Heart left ventricle (tissue), 16 donors: ENCODE data around the gene SPATS2L. TPM values are rescaled to one million over a fixed set of nuclear protein-coding genes. Genes with fewer than 3 reads are reported as not detected.

Source experiments
- ATAC-seq, 4 donors: fragments of 200-7000 bp; cut with Tn5 transposase; one replicate each; pipeline ENCODE4 v1.9.1; 2020 to 2022; ENCODE audit warnings: moderate library complexity in 4 of 4, mild to moderate bottlenecking in 3 of 4, moderate number of reproducible peaks in 1 of 4
- DNase-seq, 5 donors: peaks; one replicate each; pipeline ENCODE4 v3.0.0-alpha.2; 2020
- H3K27ac ChIP-seq, 12 donors: fragments of 200-600 bp; sonication (generic) in 4 of 12; one replicate each; pipeline versions ENCODE4 v1.5.0 to v1.8.0; 2016 to 2022; ENCODE audit warnings: mild to moderate bottlenecking in 2 of 12
- H3K27me3 ChIP-seq, 9 donors: fragments of 200-600 bp; sonication (generic) in 2 of 9; one replicate each; pipeline versions ENCODE4 v1.5.1 to v1.8.0; 2016 to 2022; ENCODE audit warnings: mild to moderate bottlenecking in 3 of 9
- H3K36me3 ChIP-seq, 9 donors: fragments of 200-600 bp; sonication (generic) in 2 of 9; one replicate each; pipeline versions ENCODE4 v1.5.0 to v1.8.0; 2018 to 2022; ENCODE audit warnings: mild to moderate bottlenecking in 2 of 9
- H3K4me1 ChIP-seq, 12 donors: fragments of 200-600 bp; sonication (generic) in 4 of 12; one replicate each; pipeline versions ENCODE4 v1.5.0 to v1.8.0; 2016 to 2022; ENCODE audit warnings: mild to moderate bottlenecking in 3 of 12
- H3K4me3 ChIP-seq, 12 donors: fragments of 200-600 bp; sonication (generic) in 4 of 12; one replicate each; pipeline versions ENCODE4 v1.5.0 to v1.8.0; 2017 to 2022; ENCODE audit warnings: mild to moderate bottlenecking in 9 of 12, moderate library complexity in 4 of 12
- H3K9me3 ChIP-seq, 12 donors: fragments of 200-600 bp; sonication (generic) in 4 of 12; one replicate each; pipeline versions ENCODE4 v1.5.0 to v1.8.0; 2016 to 2022; ENCODE audit warnings: mild to moderate bottlenecking in 1 of 12
- CTCF ChIP-seq, 12 donors: fragments of 200-600 bp; sonication (generic) in 4 of 12; IDR thresholded peaks; one replicate each; pipeline versions ENCODE4 v1.5.0 to v1.8.0; 2018 to 2022; ENCODE audit warnings: antibody characterized with exemption in 12 of 12, mild to moderate bottlenecking in 5 of 12
- POLR2A ChIP-seq, 2 donors: fragments of 450-650 bp; IDR thresholded peaks; one replicate each; pipeline ENCODE4 v1.6.1; 2017; ENCODE audit warnings: antibody characterized with exemption in 2 of 2, mild to moderate bottlenecking in 2 of 2, moderate library complexity in 2 of 2
- WGBS, 4 donors: extraction: QIAGEN DNeasy Blood & Tissue Kit in 2 of 4; methylation state at CpG; one replicate each; pipeline versions ENCODE4 v1.1.5 to v1.1.7; 2013 to 2018; 5-methylcytosine and 5-hydroxymethylcytosine counted together
- intact Hi-C, 10 donors: fragments of 100-400 bp; cut with DNase I; formaldehyde crosslinking; loops; one replicate each; pipeline versions ENCODE4 v1.11.1 to v1.14.2; 2022
- polyA plus RNA-seq, 2 donors: library from polyadenylated mRNA; stranded (reverse); fragments of 200-250 nt; gene quantifications; one replicate each; pipeline ENCODE4 v1.2.3, GENCODE V29; 2013
- total RNA-seq, 9 donors: library from RNA; depleted of rRNA in 2 of 9; stranded (reverse); fragments of >200 nt in 2 of 9; fragmentation: NEBNext Ultra II Directional in 3 of 9; extraction: Animal tissue kit (Norgen Biotek cat#: 25700) in 3 of 9; gene quantifications; one replicate each; pipeline versions ENCODE4 v1.1.0 to v1.2.4, GENCODE V29; 2016 to 2023
- donor health status: ischemic (EF 13 %, LVEDD 7.1; RV severe dilation, severe dysfunction).
- donor health status: healthy with polysubstance abuse.
- donor health status: DM: no; HTN: yes; CAD: no.
- donor health status: DM: no; HTN: no; CAD: no.
- donor health status: ischemic (EF 25% LVEDD 6.9; RV normal size, moderate dysfunction).
- donor health status: ischemic (EF 25% LVEDD 5.7; RV mildly dilated, moderate dysfunction).
- donor health status: healthy.
- donor health status: DM: yes; HTN: yes; CAD: no.
- donor health status: ischemic (EF 35%, LVEDD 5.7; RV mildly dilated, moderate dysfunction).
- donor health status: nonischemic (EF 11% LVEDD 7.7; RV severe dilation, severe dysfunction).
- donor health status: DM: yes; HTN: yes; CAD: no.
- donor health status: PGD.
- donor health status: ischemic (EF 29% LVEDD 5.4; RV normal size, mild dysfunction).
- donor health status: nonischemic (EF 23%, LVEDD 6.1; RV moderate dilation, normal function).

SPATS2L gene
- total and polyA plus RNA-seq, 11 donors, result 34.9 to 177 (median 102) TPM

DNA sequence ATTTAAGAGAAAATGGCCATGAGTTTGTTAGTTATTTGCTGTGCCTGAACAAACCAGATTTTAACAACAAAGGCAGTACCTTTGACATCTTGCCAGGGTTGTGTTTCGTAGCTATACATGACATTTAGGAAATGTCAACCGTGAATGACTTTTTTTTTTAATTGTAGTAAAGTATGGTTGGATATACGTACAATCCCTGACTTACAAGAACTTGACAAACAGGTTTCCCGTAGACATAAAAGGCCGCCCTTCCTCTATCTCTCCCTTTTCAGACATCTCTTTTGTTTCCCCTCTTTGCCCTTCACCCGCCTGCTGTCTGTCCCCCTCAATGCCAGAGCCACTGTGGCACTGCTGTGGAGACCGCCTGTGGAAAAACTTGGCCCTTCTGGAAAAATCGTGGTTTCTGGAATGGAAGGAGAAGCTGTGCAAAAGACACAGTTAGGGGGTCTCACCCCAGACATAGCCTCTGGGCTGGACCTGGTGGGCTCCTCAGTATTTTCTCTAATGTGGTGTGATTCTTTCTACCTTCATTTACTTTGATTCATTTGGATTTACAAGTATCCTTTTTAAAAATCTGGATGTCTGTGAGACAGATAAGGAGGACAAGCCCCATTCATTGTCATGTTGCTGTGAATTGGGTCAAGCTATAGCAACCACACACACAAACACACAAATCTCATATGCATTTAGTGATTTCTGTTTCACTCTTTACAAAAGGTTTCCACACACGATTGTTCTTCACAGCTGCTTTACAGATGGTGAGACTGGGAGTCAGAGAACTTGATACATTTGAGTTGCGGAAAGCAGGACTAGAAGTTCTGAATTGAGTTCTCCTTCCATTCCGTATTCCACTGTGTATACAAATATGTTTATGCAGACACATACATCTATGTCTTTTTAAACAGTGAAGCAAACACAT lies 48.6 kb downstream of the SPATS2L start:
- no peak for ATAC-seq
- H3K27ac ChIP-seq, result no peak overlapping the region
- WGBS, 4 donors, result 90 to 92% (median 91%) methylated on average over 11 of the region's 11 CpGs

GRCh38 chr2:200356321-200356720 lies 49.8 kb downstream of the SPATS2L start:
- WGBS, 4 donors, result 80 to 95% (median 90%) methylated on average over 1 of the region's 1 CpG
- ATAC-seq, result no peak
- Histone ChIP-seq H3K36me3 (no peaks in the 10 kb centered on the region), H3K27me3 (no peaks in the 10 kb centered on the region), H3K4me3 (no peak overlapping the region), H3K4me1 (peaks cover 0 to 68% (median 37%) of the 10 kb centered on the region in 12 donors), H3K27ac (peak overlapping the region in 1 of 12 donors; percentile 47), H3K9me3 (no peaks in the 10 kb centered on the region)
- intact Hi-C loops, result no loop called here
- TF ChIP-seq POLR2A (IDR thresholded peaks at IDR 0.05) (no peak), CTCF (IDR thresholded peaks at IDR 0.05) (no peak)
- no peak for DNase-seq

More for the DNA sequence above, 48.6 kb downstream of the SPATS2L start:
- H3K4me1 ChIP-seq, result peaks cover 0 to 62% (median 33%) of the 10 kb centered on the region in 12 donors
- no peaks in the 10 kb centered on the region for H3K27me3 ChIP-seq
- no peaks in the 10 kb centered on the region for H3K9me3 ChIP-seq
- no peak for DNase-seq
- no peak for TF ChIP-seq CTCF (IDR thresholded peaks at IDR 0.05)
- TF ChIP-seq POLR2A (IDR thresholded peaks at IDR 0.05), result no peak
- intact Hi-C loops, result no loop called here
- H3K4me3 ChIP-seq, result no peak overlapping the region
- H3K36me3 ChIP-seq, result no peaks in the 10 kb centered on the region

- peak overlapping the region in 2 of 12 donors; percentile 3 to 47 for H3K27ac ChIP-seq
- no peaks in the 10 kb centered on the region for H3K9me3 ChIP-seq
- H3K4me3 ChIP-seq, result no peak overlapping the region
- WGBS, 4 donors, result 36 to 47% (median 47%) methylated on average over 1 of the region's 1 CpG
- ATAC-seq (peak in 2 of 4 donors; percentile 12 to 13), DNase-seq (no peak)
- TF ChIP-seq CTCF (IDR thresholded peaks at IDR 0.05), result no peak
- TF ChIP-seq POLR2A (IDR thresholded peaks at IDR 0.05), result no peak
- intact Hi-C loops, result no loop called here
- no peaks in the 10 kb centered on the region for H3K27me3 ChIP-seq
- H3K4me1 ChIP-seq, result peaks cover 0 to 63% (median 34%) of the 10 kb centered on the region in 12 donors
- H3K36me3 ChIP-seq, result no peaks in the 10 kb centered on the region
Observed at GRCh38 chr2:200356857-200357384, 50.4 kb downstream of the SPATS2L start.

GRCh38 chr2:200357845-200358244 lies 51.4 kb downstream of the SPATS2L start:
- Histone ChIP-seq H3K4me1 (peaks cover 0 to 54% (median 27%) of the 10 kb centered on the region in 12 donors), H3K27me3 (no peaks in the 10 kb centered on the region), H3K9me3 (no peaks in the 10 kb centered on the region), H3K36me3 (no peaks in the 10 kb centered on the region), H3K27ac (peak overlapping the region in 3 of 12 donors; percentile 0 to 47 (median 9)), H3K4me3 (no peak overlapping the region)
- intact Hi-C loops, result no loop called here
- TF ChIP-seq POLR2A (IDR thresholded peaks at IDR 0.05) (no peak), CTCF (IDR thresholded peaks at IDR 0.05) (no peak)
- DNase-seq, result no peak
- ATAC-seq, result peak; percentile 10 to 73 (median 62)
- WGBS, 4 donors, result 57 to 73% (median 67%) methylated on average over 3 of the region's 3 CpGs
